ENCODE measurements around the gene CEP95.
"Not testable (repeated sequence)": the region's sequence is repeated elsewhere in the genome, so short reads cannot be mapped to it uniquely, and the experiment has no call there.

The CEP95 gene, protein sequence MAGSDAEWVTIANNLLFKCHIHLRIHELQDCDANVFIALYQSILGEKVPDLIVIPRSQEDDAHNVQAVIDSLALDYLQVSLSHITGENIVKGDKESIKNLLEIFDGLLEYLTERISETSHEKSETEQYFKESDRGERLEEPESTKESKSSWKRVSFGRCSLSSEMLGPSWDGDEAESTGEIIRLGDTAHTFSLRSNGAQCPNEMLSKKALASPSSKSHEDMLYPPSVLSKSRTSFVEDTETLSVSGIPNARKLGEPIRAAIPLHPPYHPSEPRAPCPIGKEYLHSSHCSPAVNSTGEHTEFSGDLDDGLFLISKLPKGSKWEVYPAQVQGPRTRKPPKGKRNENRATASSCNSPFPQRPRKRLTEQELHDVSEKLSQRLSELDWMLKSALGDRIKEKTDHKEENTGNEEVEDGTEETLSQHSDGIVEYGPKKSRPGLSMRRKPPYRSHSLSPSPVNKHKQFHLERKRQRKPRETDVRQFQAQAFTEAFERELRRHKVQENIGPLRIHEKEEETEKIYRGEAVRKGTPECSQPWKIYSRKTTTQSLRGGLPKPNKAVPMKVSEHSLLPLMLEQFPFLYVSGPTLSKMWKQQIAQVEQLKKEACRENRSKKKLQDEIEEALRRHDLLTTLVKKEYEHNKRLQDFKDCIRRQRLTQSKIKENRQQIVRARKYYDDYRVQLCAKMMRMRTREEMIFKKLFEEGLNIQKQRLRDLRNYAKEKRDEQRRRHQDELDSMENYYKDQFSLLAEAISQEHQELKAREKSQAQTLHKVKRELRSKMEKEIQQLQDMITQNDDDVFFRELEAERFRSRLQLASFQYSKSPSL

DNA sequence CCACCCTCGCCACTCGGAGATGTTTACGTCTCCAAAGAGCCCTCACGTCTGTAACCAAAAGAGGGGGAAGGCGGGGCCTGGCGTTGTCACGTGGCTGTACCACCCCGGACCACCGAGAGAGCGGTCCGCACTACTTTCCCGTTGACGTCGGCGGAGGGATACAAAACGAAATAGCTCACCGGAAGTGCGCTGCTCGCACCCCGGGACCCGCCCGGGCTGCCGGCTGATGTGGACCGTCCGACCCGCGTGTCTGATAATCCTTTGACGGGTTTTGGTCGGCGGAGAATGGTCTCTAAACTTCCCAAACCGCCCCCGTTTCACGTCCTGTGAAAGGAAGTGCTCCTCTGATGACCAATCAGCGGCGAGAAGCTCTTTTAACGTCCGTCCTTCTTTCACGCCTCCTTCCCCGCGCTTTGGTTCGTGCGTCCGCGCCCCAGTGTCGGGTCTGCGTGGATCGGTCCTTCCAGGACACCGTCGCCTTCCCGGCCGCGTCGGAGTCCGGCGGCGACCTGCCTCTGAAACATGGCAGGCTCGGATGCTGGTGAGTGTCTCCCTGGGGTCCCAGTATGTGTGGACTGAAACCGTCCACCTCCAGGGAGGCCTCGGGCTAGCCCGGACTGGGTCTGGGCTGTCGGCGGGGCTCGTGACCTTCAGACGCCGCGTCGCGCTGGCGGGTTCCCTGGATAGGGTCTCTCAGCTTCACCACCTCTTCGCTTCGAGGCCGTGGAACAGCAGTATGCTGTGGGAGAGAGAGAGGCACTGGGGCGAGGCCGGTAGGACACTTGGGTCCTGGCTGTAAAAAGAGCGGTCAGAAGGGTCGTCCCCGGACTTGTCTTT lies at the start of gene CEP95:
CEP95 (plus strand) TSS at position 402 of the 837 bp plus-strand sequence; CDS start at position 523, 121 bp downstream.
- peak; percentile 97 for DNase-seq

DNA sequence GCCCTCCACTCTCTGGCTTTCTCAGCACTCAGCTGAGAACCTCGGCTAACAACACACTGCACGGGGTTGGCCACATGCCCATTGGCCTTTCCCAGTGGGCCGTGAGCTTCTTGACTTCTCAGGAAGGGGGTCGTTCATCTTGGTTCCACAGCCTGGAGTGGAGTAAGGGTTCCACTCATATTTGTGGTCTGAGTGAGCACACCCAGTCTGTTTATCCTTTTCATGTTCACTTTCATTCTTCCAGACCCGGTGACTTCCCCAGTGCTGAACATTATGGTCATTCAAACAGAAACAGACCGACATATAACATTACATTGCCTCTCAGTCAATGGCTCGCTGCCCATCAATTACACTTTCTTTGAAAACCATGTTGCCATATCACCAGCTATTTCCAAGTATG lies 49.6 kb upstream of the CEP95 start:
- no peak for DNase-seq

GRCh38 chr17:64458756-64459155 lies 48.0 kb upstream of the CEP95 start:
- no peak for DNase-seq

GRCh38 chr17:64459284-64459747 lies 47.5 kb upstream of the CEP95 start:
- no peak for DNase-seq

DNA sequence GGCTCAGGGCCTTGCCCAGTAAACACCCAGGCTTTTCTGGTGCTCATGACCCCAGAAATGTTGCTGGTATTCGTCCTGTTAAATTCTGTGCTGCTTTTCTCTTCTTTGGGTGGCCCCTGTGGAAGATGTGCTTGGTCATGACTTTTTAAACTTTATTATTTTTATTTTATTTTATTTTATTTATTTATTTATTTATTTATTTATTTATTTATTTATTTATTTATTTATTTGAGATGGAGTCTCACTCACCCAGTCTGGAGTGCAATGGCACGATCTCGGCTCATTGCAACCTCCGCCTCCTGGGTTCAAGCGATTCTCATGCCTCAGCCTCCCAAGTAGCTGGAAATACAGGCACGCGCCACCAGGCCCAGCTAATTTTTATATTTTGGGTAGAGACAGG lies 47.0 kb upstream of the CEP95 start:
- not testable (repeated sequence) for DNase-seq

DNA sequence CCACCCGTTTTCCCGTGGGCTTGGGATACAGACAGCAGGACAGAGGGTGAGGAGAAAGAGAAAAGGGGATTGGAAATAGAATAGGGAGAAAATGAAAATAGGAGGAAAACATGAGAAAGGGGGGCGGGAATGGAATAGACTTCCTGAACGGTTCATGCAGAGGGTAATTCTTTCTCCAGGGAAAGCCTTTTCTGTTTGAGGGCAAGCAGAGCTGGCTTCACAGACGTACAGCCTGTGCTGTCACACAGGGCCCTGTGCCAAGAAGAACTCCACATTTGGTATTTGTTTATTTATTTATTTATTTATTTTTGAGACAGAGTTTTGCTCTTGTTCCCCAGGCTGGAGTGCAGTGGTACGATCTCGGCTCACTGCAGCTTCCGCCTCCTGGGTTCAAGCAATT lies 45.8 kb upstream of the CEP95 start:
- no peak for DNase-seq

GRCh38 chr17:64461788-64462187 lies 45.0 kb upstream of the CEP95 start:
- no peak for DNase-seq

GRCh38 chr17:64466019-64466735 lies 40.6 kb upstream of the CEP95 start:
- no peak for DNase-seq

DNA sequence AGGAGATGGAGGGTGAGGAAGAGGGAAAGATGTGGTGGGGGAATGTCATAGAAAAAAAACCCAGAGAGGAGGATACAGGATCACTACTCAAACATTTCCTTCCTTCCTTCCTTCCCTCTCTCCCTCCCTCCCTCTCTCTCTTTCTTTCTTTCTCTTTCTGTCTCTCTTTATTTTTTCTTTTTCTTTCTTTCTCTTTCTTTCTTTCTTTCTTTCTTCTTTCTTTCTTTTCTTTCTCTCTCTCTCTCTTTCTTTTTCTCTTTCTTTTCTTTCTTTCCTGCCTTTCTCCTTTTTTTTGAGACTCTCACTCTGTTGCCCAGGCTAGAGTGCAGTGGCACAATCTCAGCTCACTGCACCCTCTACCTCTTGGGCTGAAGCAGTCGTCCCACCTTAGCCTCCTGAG lies 39.9 kb upstream of the CEP95 start:
- DNase-seq: not testable (repeated sequence)

- DNase-seq: no peak
Measured at GRCh38 chr17:64470625-64471024, 36.2 kb upstream of the CEP95 start.

- no peak for DNase-seq
Measured at GRCh38 chr17:64471440-64471839, 35.3 kb upstream of the CEP95 start.

DNA sequence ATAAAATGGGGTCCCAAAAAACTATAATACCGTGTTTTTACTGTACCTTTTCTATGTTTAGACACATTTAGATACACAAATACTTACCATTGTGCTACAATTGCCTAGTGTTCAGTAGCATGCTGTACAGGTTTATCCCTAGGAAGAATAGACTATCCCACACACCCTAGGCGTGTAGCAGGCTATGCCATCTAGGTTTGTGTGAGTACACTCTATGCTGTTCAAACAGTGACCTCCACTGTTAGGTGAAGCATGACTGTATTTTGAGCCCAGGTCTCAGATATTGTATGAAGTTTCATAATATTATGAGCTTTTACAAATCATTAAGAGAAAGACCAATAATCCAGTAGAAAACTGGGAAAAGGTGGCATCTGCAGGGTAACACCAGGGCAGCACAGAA lies 34.2 kb upstream of the CEP95 start:
- no peak for DNase-seq

GRCh38 chr17:64477849-64478248 lies 28.9 kb upstream of the CEP95 start:
- no peak for DNase-seq

- DNase-seq: no peak
Measured at GRCh38 chr17:64480951-64481350, 25.8 kb upstream of the CEP95 start.

- DNase-seq: no peak
Measured at GRCh38 chr17:64484380-64484779, 22.4 kb upstream of the CEP95 start.

DNA sequence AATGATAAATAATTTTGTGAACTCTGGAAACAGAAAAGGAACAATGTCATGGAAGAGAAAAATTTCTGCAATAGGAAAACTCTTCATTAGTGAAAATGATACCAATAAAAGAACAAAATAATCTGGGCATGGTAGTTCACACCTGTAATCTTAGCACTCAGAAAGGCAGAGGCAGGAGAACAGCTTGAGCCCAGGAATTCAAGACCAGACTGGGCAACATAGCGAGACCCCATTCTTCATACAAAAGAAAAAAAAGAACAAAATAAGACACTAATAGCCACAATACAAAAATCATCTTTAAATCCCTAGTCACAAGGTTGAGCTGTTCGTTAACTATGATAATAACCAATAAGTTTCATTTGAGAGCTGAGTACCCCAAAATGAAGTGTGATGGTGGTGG lies 18.5 kb upstream of the CEP95 start:
- DNase-seq: no peak

GRCh38 chr17:64491034-64491860 lies 15.5 kb upstream of the CEP95 start:
- no peak for DNase-seq

- no peak for DNase-seq
Measured at GRCh38 chr17:64491994-64492393, 14.8 kb upstream of the CEP95 start.

- no peak for DNase-seq
Measured at GRCh38 chr17:64492481-64493109, 14.2 kb upstream of the CEP95 start.

- no peak for DNase-seq
Measured at GRCh38 chr17:64494121-64494520, 12.7 kb upstream of the CEP95 start.

DNA sequence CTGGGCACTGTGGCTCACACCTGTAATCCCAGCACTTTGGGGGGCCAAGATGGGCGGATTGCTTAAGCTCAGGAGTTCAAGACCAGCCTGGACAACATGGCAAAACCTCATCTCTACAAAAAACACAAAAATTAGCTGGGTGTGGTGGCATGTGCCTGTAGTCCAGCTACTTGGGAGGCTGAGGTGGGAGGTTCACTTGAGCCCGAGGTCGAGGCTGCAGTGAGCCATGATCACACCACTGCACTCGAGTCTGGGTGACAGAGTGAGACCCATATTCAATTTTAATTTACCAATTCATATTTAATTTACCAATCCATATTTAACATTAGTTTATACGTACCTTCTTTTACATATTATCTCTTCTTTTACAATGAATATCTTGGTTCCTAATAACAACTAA lies 11.5 kb upstream of the CEP95 start:
- not testable (repeated sequence) for DNase-seq

Measured in midbrain (tissue), 1 donor.